Panc1 (cell line): ENCODE measurements around the gene DIABLO. TPM values are rescaled to one million over a fixed set of nuclear protein-coding genes. Genes with fewer than 3 reads are reported as not detected.

Experiments
- ATAC-seq: fragments of 200-7000 bp; cut with Tn5 transposase; 2 replicates; pipeline ENCODE4 v1.9.1; 2020; ENCODE audit warnings: mild to moderate bottlenecking, moderate library complexity
- BruUV-seq: library from RNA; stranded (reverse); fragments of 400-500 nt; replicated peaks from 2 replicates; lab custom pipeline; 2021; lab: Mats Ljungman, UMichigan
- CTCF ChIA-PET: fragments of 300-600 bp; sonication (Branson Sonifier 250); formaldehyde crosslinking; loops from one replicate; lab custom pipeline; 2022; ENCODE audit warnings: antibody characterized with exemption; lab: Charles Lee
- POLR2A ChIA-PET: fragments of 300-600 bp; sonication (Branson Sonifier 250); formaldehyde crosslinking; loops from one replicate; lab custom pipeline; 2022; ENCODE audit warnings: antibody characterized with exemption; lab: Charles Lee
- DNase-seq: peaks from one replicate; pipeline ENCODE4 v3.0.0-alpha.2; 2010; ENCODE audit warnings: low read depth, low spot score
- H3K27ac ChIP-seq: 2 replicates; pipeline ENCODE4 v1.5.1; 2011; ENCODE audit warnings: mild to moderate bottlenecking, low read length, inconsistent platforms
- H3K27me3 ChIP-seq: fragments of 200-500 bp; sonication (Bioruptor generic); 2 replicates; pipeline ENCODE4 v1.6.0; 2014; ENCODE audit warnings: low read length, inconsistent platforms; ENCODE audit not compliant: control insufficient read depth, insufficient read depth
- H3K36me3 ChIP-seq: fragments of 200-500 bp; sonication (Bioruptor generic); 2 replicates; pipeline ENCODE4 v1.5.1; 2014; ENCODE audit warnings: inconsistent platforms, mild to moderate bottlenecking, low read length, moderate library complexity; ENCODE audit not compliant: control insufficient read depth, insufficient read depth
- H3K4me1 ChIP-seq: 2 replicates; pipeline ENCODE4 v1.5.1; 2011; ENCODE audit warnings: inconsistent platforms, mild to moderate bottlenecking, low read length, moderate library complexity; ENCODE audit not compliant: control insufficient read depth, insufficient read depth
- H3K4me3 ChIP-seq, 2 experiments: 2 replicates each; pipeline ENCODE4 v1.5.1; 2011 to 2012; ENCODE audit warnings: low read depth in 2 of 2, low read length in 2 of 2, mild to moderate bottlenecking in 2 of 2, inconsistent platforms in 1 of 2, moderate library complexity in 1 of 2
- H3K9me3 ChIP-seq: fragments of 200-500 bp; sonication (Bioruptor generic); 2 replicates; pipeline ENCODE4 v1.5.1; 2014; ENCODE audit warnings: low read depth, mild to moderate bottlenecking, inconsistent platforms, low read length, moderate library complexity; ENCODE audit not compliant: control insufficient read depth, insufficient read depth
- POLR2AphosphoS5 ChIP-seq: IDR thresholded peaks from 2 replicates; pipeline ENCODE4 v1.6.1; 2012; ENCODE audit warnings: mild to moderate bottlenecking, low read depth, low read length, moderate library complexity
- SIN3A ChIP-seq: IDR thresholded peaks from 2 replicates; pipeline ENCODE4 v1.6.1; 2012; ENCODE audit warnings: low read depth, mild to moderate bottlenecking, low read length, moderate library complexity, borderline replicate concordance; ENCODE audit not compliant: insufficient read depth
- TCF7L2 ChIP-seq: IDR thresholded peaks from 2 replicates; pipeline ENCODE4 v1.6.1; 2011; ENCODE audit warnings: mild to moderate bottlenecking, low read depth, low read length, inconsistent platforms
- in situ Hi-C: cut with HindIII; loops from 2 replicates; pipeline ENCODE4 v1.10.0; 2016; ENCODE audit warnings: low sequenced_read_pairs, low pct_unique_long_range_greater_than_20kb
- intact Hi-C: fragments of 100-400 bp; cut with micrococcal nuclease; formaldehyde crosslinking; loops from one replicate; pipeline ENCODE4 v1.10.0; 2022; ENCODE audit not compliant: unreplicated experiment
- total RNA-seq: library from RNA; stranded (reverse); gene quantifications from one replicate; pipeline ENCODE4 v1.2.1, GENCODE V29; 2021; ENCODE audit not compliant: unreplicated experiment
- TF ChIP-seq, protein P1 (sequence below): fragments of 450-650 bp; IDR thresholded peaks from 2 replicates; pipeline ENCODE4 v1.5.1; 2017; ENCODE audit warnings: mild to moderate bottlenecking
- TF ChIP-seq, protein P2 (sequence below), 2 experiments: IDR thresholded peaks; 2 replicates each; pipeline ENCODE4 v1.6.1; 2011 to 2012; ENCODE audit warnings: low read depth in 2 of 2, control low read depth in 1 of 2, low read length in 1 of 2, mild to moderate bottlenecking in 1 of 2, moderate library complexity in 1 of 2; ENCODE audit not compliant: insufficient read depth in 1 of 2

The DIABLO gene
- total RNA-seq, 1 experiment from 2014 or later: 71.5 TPM

DNA sequence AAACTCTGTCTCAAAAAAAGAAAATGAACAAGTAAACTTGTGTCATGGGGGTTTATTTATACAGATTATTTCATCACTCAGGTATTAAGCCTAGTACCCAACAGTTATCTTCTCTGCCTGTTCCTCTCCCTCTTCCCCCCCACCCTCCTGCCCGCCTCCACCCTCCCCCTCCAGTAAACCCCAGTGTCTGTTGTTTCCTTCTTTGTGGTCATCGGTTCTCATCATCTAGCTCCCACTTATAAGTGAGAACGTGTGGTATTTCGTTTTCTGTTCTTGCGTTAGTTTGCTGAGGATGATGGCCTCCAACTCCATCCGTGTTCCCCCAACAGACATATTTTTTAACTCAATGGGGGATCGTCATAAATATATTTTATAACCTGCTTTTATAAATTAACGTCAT is 64.2 kb downstream of the DIABLO start:
- in situ Hi-C loops (no loop called here), intact Hi-C loops (no loop called here)
- Histone ChIP-seq H3K4me3 (no peak overlapping the region), H3K9me3 (no peaks in the 10 kb centered on the region), H3K27ac (no peak overlapping the region), H3K4me1 (no peaks in the 10 kb centered on the region), H3K27me3 (no peaks in the 10 kb centered on the region), H3K36me3 (no peaks in the 10 kb centered on the region)
- no peak for DNase-seq
- TF ChIP-seq, protein P1, sequence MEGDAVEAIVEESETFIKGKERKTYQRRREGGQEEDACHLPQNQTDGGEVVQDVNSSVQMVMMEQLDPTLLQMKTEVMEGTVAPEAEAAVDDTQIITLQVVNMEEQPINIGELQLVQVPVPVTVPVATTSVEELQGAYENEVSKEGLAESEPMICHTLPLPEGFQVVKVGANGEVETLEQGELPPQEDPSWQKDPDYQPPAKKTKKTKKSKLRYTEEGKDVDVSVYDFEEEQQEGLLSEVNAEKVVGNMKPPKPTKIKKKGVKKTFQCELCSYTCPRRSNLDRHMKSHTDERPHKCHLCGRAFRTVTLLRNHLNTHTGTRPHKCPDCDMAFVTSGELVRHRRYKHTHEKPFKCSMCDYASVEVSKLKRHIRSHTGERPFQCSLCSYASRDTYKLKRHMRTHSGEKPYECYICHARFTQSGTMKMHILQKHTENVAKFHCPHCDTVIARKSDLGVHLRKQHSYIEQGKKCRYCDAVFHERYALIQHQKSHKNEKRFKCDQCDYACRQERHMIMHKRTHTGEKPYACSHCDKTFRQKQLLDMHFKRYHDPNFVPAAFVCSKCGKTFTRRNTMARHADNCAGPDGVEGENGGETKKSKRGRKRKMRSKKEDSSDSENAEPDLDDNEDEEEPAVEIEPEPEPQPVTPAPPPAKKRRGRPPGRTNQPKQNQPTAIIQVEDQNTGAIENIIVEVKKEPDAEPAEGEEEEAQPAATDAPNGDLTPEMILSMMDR: no peak
- TF ChIP-seq POLR2AphosphoS5 (no peak), SIN3A (no peak), TCF7L2 (no peak)
- TF ChIP-seq, protein P2, sequence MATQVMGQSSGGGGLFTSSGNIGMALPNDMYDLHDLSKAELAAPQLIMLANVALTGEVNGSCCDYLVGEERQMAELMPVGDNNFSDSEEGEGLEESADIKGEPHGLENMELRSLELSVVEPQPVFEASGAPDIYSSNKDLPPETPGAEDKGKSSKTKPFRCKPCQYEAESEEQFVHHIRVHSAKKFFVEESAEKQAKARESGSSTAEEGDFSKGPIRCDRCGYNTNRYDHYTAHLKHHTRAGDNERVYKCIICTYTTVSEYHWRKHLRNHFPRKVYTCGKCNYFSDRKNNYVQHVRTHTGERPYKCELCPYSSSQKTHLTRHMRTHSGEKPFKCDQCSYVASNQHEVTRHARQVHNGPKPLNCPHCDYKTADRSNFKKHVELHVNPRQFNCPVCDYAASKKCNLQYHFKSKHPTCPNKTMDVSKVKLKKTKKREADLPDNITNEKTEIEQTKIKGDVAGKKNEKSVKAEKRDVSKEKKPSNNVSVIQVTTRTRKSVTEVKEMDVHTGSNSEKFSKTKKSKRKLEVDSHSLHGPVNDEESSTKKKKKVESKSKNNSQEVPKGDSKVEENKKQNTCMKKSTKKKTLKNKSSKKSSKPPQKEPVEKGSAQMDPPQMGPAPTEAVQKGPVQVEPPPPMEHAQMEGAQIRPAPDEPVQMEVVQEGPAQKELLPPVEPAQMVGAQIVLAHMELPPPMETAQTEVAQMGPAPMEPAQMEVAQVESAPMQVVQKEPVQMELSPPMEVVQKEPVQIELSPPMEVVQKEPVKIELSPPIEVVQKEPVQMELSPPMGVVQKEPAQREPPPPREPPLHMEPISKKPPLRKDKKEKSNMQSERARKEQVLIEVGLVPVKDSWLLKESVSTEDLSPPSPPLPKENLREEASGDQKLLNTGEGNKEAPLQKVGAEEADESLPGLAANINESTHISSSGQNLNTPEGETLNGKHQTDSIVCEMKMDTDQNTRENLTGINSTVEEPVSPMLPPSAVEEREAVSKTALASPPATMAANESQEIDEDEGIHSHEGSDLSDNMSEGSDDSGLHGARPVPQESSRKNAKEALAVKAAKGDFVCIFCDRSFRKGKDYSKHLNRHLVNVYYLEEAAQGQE (IDR thresholded peaks at IDR 0.05; ENCODE audit: insufficient read depth in 1 of 2, low read depth in 2 of 2, low read length in 1 of 2): no peak
- no peak for ATAC-seq
- ChIA-PET CTCF (no interaction called here), POLR2A (no interaction called here)
- no TSS peak for BruUV-seq

DNA sequence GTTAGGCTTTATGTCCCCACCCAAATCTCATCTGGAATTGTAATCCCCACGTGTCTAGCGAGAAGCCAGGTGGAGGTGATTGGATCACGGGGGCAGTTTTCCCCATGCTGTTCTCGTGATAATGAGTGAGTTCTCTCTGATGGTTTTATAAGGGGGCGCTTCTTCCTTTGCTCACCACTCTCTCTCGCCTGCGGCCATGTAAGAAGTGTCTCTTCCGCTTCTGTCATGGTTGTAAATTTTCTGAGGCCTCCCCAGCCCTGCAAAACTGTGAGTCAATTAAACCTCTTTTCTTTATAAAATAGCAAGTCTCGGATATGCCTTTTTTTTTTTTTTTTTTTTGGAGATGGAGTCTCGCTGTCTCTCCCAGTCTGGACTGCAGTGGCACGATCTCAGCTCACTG is 65.1 kb downstream of the DIABLO start:
- ChIA-PET POLR2A (no interaction called here), CTCF (no interaction called here)
- Histone ChIP-seq H3K9me3 (no peaks in the 10 kb centered on the region), H3K27ac (no peak overlapping the region), H3K4me1 (no peaks in the 10 kb centered on the region), H3K4me3 (no peak overlapping the region), H3K27me3 (no peaks in the 10 kb centered on the region), H3K36me3 (no peaks in the 10 kb centered on the region)
- ATAC-seq (no peak), DNase-seq (no peak)
- in situ Hi-C loops (no loop called here), intact Hi-C loops (no loop called here)
- no TSS peak for BruUV-seq
- TF ChIP-seq POLR2AphosphoS5: no peak
- TF ChIP-seq TCF7L2: no peak
- TF ChIP-seq, protein P2 (IDR thresholded peaks at IDR 0.05; ENCODE audit: insufficient read depth in 1 of 2, low read depth in 2 of 2, low read length in 1 of 2): no peak
- no peak for TF ChIP-seq SIN3A
- TF ChIP-seq, protein P1: no peak
